K562 (cell line): ENCODE data around the gene CRY2. TPM values are rescaled to one million over a fixed set of nuclear protein-coding genes. Genes with fewer than 3 reads are reported as not detected.

Source experiments
- ATAC-seq: fragments of 200-7000 bp; cut with Tn5 transposase; 3 replicates; pipeline ENCODE4 v1.9.1; 2020; ENCODE audit warnings: moderate library complexity
- BruUV-seq: library from RNA; stranded (reverse); fragments of 400-500 nt; replicated peaks from 2 replicates; lab custom pipeline; 2021; lab: Mats Ljungman, UMichigan
- CTCF ChIA-PET: fragments of 300-600 bp; formaldehyde crosslinking; extraction: SDS; loops from one replicate; lab custom pipeline; 2021; ENCODE audit warnings: low intra/inter-chr PET ratio; lab: Yijun Ruan, JAX
- POLR2A ChIA-PET: fragments of 300-600, 350-650 bp; sonication (Branson Sonifier 250); formaldehyde crosslinking; extraction: SDS; loops from one replicate; lab custom pipeline; 2021; ENCODE audit warnings: antibody characterized with exemption, inconsistent platforms; lab: Yijun Ruan, JAX
- DNase-seq, 4 experiments: peaks; one replicate each; pipeline versions ENCODE4 v3.0.0 to v3.0.0-alpha.2; 2011 to 2018; ENCODE audit warnings: low spot score in 3 of 4, mixed read lengths in 3 of 4; ENCODE audit errors: extremely low read depth in 1 of 4
- FAIRE-seq: peaks from 2 replicates; lab custom pipeline; 2011; peaks lifted over from hg19 to GRCh38; lab: Jason Lieb, UNC
- H2AFZ ChIP-seq: 2 replicates; pipeline ENCODE4 v1.6.0; 2011; ENCODE audit warnings: low read depth, low read length, control low read depth, inconsistent platforms
- H3K27ac ChIP-seq: fragments of 200-600 bp; 3 replicates; pipeline ENCODE4 v1.8.0; 2011; ENCODE audit warnings: low read depth, mild to moderate bottlenecking, control low read depth, inconsistent platforms, low read length, moderate library complexity, mixed read lengths; ENCODE audit errors: extremely low read depth
- H3K27me3 ChIP-seq, 2 experiments: fragments of 300-600 bp in 1 of 2; 2 replicates in 1 of 2; 3 replicates in 1 of 2; pipeline versions ENCODE4 v1.6.0 to v1.8.0; 2011; ENCODE audit warnings: inconsistent platforms in 2 of 2, low read length in 2 of 2, mild to moderate bottlenecking in 1 of 2, mixed read lengths in 1 of 2, moderate library complexity in 1 of 2; ENCODE audit not compliant: control insufficient read depth in 2 of 2, insufficient read depth in 2 of 2
- H3K36me3 ChIP-seq: fragments of 300-600 bp; 3 replicates; pipeline ENCODE4 v1.8.0; 2011; ENCODE audit warnings: mild to moderate bottlenecking, low read length, inconsistent platforms; ENCODE audit not compliant: control insufficient read depth, insufficient read depth
- H3K4me1 ChIP-seq, 2 experiments: fragments of 200-600 bp in 1 of 2; replicated peaks in 1 of 2; 2 replicates in 1 of 2; 3 replicates in 1 of 2; pipeline versions ENCODE4 v1.5.1 to v1.8.0; 2011; ENCODE audit warnings: inconsistent platforms in 2 of 2, low read length in 2 of 2, mild to moderate bottlenecking in 1 of 2, mixed read lengths in 1 of 2, moderate library complexity in 1 of 2; ENCODE audit not compliant: control insufficient read depth in 2 of 2, insufficient read depth in 2 of 2
- H3K4me2 ChIP-seq: 2 replicates; pipeline ENCODE4 v1.6.1; 2011; ENCODE audit warnings: low read length, control low read depth, inconsistent platforms, mixed read lengths; ENCODE audit not compliant: insufficient read depth
- H3K4me3 ChIP-seq: fragments of 200-600 bp; sonication (generic), shearing (Covaris generic); 2 replicates; pipeline ENCODE4 v1.5.1; 2016; ENCODE audit warnings: control low read depth, inconsistent platforms
- H3K79me2 ChIP-seq: fragments of 200-600 bp; 3 replicates; pipeline ENCODE4 v1.8.0; 2011; ENCODE audit warnings: low read length, inconsistent platforms; ENCODE audit not compliant: control insufficient read depth, insufficient read depth
- H3K9ac ChIP-seq, 2 experiments: 2 replicates each; pipeline versions ENCODE4 v1.6.0 to v1.6.1; 2011; ENCODE audit warnings: low read depth in 2 of 2, low read length in 2 of 2, control low read depth in 1 of 2, inconsistent platforms in 1 of 2, mild to moderate bottlenecking in 1 of 2, mixed read lengths in 1 of 2; ENCODE audit not compliant: insufficient read depth in 1 of 2
- H3K9me1 ChIP-seq: one replicate; pipeline ENCODE4 v1.6.0; 2011; ENCODE audit warnings: inconsistent platforms, mild to moderate bottlenecking, low read length, moderate library complexity; ENCODE audit not compliant: control insufficient read depth, insufficient read depth
- H3K9me3 ChIP-seq: replicated peaks from 2 replicates; pipeline ENCODE4 v1.5.1; 2011; ENCODE audit warnings: low read depth, low read length, inconsistent platforms; ENCODE audit not compliant: control insufficient read depth, insufficient read depth
- H4K20me1 ChIP-seq: replicated peaks from 2 replicates; pipeline ENCODE4 v1.6.1; 2011; ENCODE audit warnings: low read length, inconsistent platforms, mixed read lengths; ENCODE audit not compliant: control insufficient read depth, insufficient read depth
- CCNT2 ChIP-seq: IDR thresholded peaks from 2 replicates; pipeline ENCODE4 v1.6.1; 2011; ENCODE audit warnings: borderline replicate concordance, low read depth, mild to moderate bottlenecking, moderate library complexity, mixed read lengths, low read length; ENCODE audit not compliant: insufficient read length; ENCODE audit errors: extremely low read depth
- DIDO1 ChIP-seq: fragments of 450-650 bp; IDR thresholded peaks from 2 replicates; pipeline ENCODE4 v1.6.1; 2016; ENCODE audit warnings: low read depth, missing biosample characterization, missing genetic modification characterization
- ETV5 ChIP-seq: sonication (generic); formaldehyde crosslinking; IDR thresholded peaks from 2 replicates; pipeline ENCODE4 v1.4.0; 2020; ENCODE audit warnings: low read depth, mild to moderate bottlenecking, missing genetic modification reagents
- FOXA3 ChIP-seq, 2 experiments: fragments of 450-650 bp in 1 of 2; sonication (generic) in 1 of 2; formaldehyde crosslinking; IDR thresholded peaks in 1 of 2; conservative IDR thresholded peaks in 1 of 2; 2 replicates each; pipeline versions ENCODE4 v1.4.0 to v1.8.0; 2020 to 2022; ENCODE audit warnings: mild to moderate bottlenecking in 2 of 2, missing genetic modification reagents in 1 of 2
- HNRNPL ChIP-seq: fragments of 200-400 bp; formaldehyde crosslinking; IDR thresholded peaks from 2 replicates; pipeline ENCODE4 v1.6.1; 2017; ENCODE audit warnings: low read depth, mild to moderate bottlenecking, low read length
- IFI16 ChIP-seq: fragments of 250-450 bp; sonication (Bioruptor Pico); IDR thresholded peaks from 2 replicates; pipeline ENCODE4 v2.1.2; 2022; ENCODE audit warnings: mild to moderate bottlenecking, inconsistent platforms
- KDM1A ChIP-seq, 2 experiments: fragments of 450-650 bp; IDR thresholded peaks; 2 replicates each; pipeline ENCODE4 v1.6.1; 2016; ENCODE audit warnings: mild to moderate bottlenecking in 2 of 2
- L3MBTL2 ChIP-seq: fragments of 450-650 bp; IDR thresholded peaks from 2 replicates; pipeline ENCODE4 v1.6.1; 2016; ENCODE audit warnings: mild to moderate bottlenecking, moderate library complexity
- MAX ChIP-seq: sonication (generic); formaldehyde crosslinking; IDR thresholded peaks from 2 replicates; pipeline ENCODE4 v1.9.0; 2022; ENCODE audit warnings: mild to moderate bottlenecking, missing genetic modification reagents
- NFE2L1 ChIP-seq: fragments of 450-650 bp; IDR thresholded peaks from 2 replicates; pipeline ENCODE4 v1.6.1; 2016; ENCODE audit warnings: missing genetic modification characterization, low read depth, mild to moderate bottlenecking, missing compliant biosample characterization, moderate library complexity, borderline replicate concordance
- NUFIP1 ChIP-seq: fragments of 450-650 bp; IDR thresholded peaks from 2 replicates; pipeline ENCODE4 v1.6.1; 2018; ENCODE audit not compliant: partially characterized antibody
- TEAD1 ChIP-seq, 2 experiments: fragments of 450-650 bp in 1 of 2; sonication (generic) in 1 of 2; formaldehyde crosslinking; IDR thresholded peaks; 2 replicates each; pipeline versions ENCODE4 v1.4.0 to v1.8.0; 2020 to 2022; ENCODE audit warnings: mild to moderate bottlenecking in 2 of 2, missing genetic modification reagents in 1 of 2
- ZBTB1 ChIP-seq: sonication (generic); formaldehyde crosslinking; IDR thresholded peaks from 2 replicates; pipeline ENCODE4 v1.8.1; 2023; ENCODE audit warnings: missing genetic modification reagents, low read depth, mild to moderate bottlenecking, borderline replicate concordance
- ZFX ChIP-seq: sonication (generic); formaldehyde crosslinking; IDR thresholded peaks from 2 replicates; pipeline ENCODE4 v1.8.0; 2022; ENCODE audit warnings: mild to moderate bottlenecking, missing genetic modification reagents, moderate library complexity
- WGBS: fragments of 100-300 bp; shearing (Covaris generic); methylation state at CpG from one replicate; pipeline ENCODE4 v1.1.6; 2016; ENCODE audit warnings: low coverage, mixed read lengths; ENCODE audit not compliant: insufficient coverage; ENCODE audit errors: missing lambda C conversion rate; 5-methylcytosine and 5-hydroxymethylcytosine counted together
- in situ Hi-C: fragments of 300-500 bp; cut with MboI; formaldehyde crosslinking; loops from 4 replicates; pipeline ENCODE4 v1.15.0; 2018; ENCODE audit warnings: inconsistent platforms, mixed read lengths
- intact Hi-C: fragments of 100-400 bp; cut with micrococcal nuclease; formaldehyde crosslinking; loops from 2 replicates; pipeline ENCODE4 v1.14.2; 2022
- polyA plus RNA-seq, 8 experiments: library from polyadenylated mRNA; depleted of rRNA in 4 of 8; stranded (reverse) in 5 of 8; unstranded in 3 of 8; fragments of >200 nt; fragmentation: Nextera tagmentation in 2 of 8; fragmentation: Illumina TruSeq in 1 of 8; extraction: Ambion mirVana in 2 of 8; extraction: Trizol in 1 of 8; gene quantifications; 2 replicates each; pipeline versions ENCODE4 v1.2.1 to v1.2.3, GENCODE V29; 2011 to 2014; ENCODE audit warnings: inconsistent platforms in 1 of 8, missing spikeins in 1 of 8
- total RNA-seq, 7 experiments: library from RNA; depleted of rRNA in 6 of 7; stranded (reverse); fragments of >200 nt in 6 of 7; fragmentation: Illumina TruSeq in 2 of 7; extraction: Trizol in 2 of 7; gene quantifications; 2 replicates each; pipeline versions ENCODE4 v1.2.1 to v1.2.3, GENCODE V29; 2011 to 2021; ENCODE audit warnings: low replicate concordance in 1 of 7
- TF ChIP-seq, protein P1 (sequence below): sonication (generic); formaldehyde crosslinking; IDR thresholded peaks from 2 replicates; pipeline ENCODE4 v1.8.0; 2022; ENCODE audit warnings: mild to moderate bottlenecking, missing genetic modification reagents

CRY2 gene
- total and polyA plus RNA-seq, 9 of the 15 experiments (the other 6 are each of a cell fraction or from before 2014, with no cell fraction given), result 2.3 to 23.9 (median 14.8) TPM

DNA sequence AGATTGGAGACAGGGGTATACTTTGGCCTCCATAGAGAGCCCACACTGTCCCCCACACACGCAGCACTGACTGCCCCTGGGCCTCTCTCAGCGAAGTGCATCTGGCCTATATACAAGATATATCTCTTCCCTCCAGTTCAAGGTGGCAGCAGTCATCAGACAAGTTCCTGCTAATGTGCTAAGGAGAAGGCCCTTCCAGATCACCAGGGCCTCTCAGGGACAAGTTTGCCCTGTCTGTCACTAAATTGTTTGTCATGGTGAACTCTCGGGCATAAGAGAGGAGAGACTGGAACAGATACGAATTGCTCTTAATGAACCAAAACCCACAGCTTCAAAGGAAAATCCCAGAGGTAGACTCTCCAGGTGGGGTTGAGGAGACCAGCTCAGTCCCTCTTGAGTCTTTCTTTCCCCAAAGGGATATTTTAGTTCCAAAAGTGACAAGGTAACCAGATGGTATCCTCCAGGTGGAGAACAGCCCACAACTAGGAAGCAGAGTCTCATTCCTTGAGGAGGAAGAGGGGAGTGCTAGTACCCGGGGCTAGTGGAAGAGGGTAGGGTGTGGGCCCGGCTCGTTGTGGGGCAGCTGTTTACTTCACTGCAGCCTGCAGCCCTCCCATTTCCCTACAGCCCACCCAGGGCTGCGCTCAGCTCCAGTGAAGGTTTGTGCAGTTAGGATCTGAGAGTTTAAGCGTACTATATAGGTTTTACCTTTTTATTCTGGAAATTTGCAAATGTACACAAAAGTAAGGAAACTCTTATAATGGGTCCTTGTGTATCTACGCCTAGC is 44.6 kb upstream of the CRY2 start (continued):
- TF ChIP-seq IFI16 (CRISPR knock-in tag), result no peak

DNA sequence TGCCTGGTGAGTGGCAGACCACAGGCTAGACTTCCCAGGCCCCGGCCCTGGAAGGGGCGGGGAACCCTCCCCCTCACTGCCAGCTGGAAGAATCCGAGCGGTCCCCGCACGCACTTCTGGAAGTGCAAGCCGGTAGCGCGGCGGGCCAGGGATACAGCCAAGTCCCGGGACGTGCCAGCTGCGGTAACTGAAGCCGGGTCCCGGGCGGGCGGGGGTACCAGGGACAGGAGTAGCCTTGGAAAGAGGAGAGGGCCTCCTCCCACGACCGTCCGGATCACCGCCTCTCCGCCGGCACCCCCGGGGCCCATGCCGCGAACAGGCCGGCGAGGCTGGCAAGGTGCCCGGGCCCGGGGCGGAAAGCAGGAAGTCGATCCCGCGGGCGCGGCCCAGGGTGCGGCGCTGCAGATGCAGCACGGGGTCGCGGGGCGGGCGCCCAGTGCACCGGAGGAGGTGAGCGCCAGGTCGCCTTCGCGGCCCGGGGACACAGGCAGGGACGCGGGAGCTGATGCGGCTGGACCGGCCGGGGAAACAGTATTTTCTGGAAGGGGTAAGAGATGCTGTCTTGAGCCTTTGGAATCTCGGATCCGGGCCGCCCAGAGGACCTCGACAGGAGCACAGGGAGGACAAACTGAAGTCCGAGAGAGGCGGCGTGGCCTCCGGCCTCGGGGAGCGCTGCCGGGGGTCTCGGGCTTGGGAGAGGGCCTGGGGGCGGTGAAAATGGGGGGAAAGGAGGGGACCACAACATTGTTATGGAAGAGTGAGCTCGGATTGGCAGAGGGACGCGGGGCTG is 43.1 kb upstream of the CRY2 start:
- H3K4me2 ChIP-seq, result peak overlapping the region; percentile 89
- in situ Hi-C loops (no loop called here), intact Hi-C loops (loop anchor here (10.0 kb wide), 1 partner anchor 59 kb away; no protein-coding TSS in a partner anchor)
- no peaks in the 10 kb centered on the region for H3K9me1 ChIP-seq
- no TSS peak for BruUV-seq
- H4K20me1 ChIP-seq, result peaks cover under 1% of the 10 kb centered on the region; the same call in 1 of the 2 replicates
- peaks cover 11 to 35% of the 10 kb centered on the region in 2 experiments; a peak in 4 of 5 replicates for H3K4me1 ChIP-seq
- ATAC-seq (peak; percentile 2), FAIRE-seq (no peak), DNase-seq (peak in 3 of 4 experiments; percentile 26 to 41 (median 35))
- peak overlapping the region; percentile 55 for H3K27ac ChIP-seq
- H3K27me3 ChIP-seq, result no peaks in the 10 kb centered on the region
- peak overlapping the region; percentile 98 for H2AFZ ChIP-seq
- peak overlapping the region; percentile 80 to 96 for H3K9ac ChIP-seq
- peaks cover 27% of the 10 kb centered on the region for H3K79me2 ChIP-seq
- WGBS, result 53% methylated on average over 36 of the region's 70 CpGs
- peaks cover 8% of the 10 kb centered on the region; the same call in 1 of the 3 replicates for H3K36me3 ChIP-seq
- no peaks in the 10 kb centered on the region for H3K9me3 ChIP-seq
- peak overlapping the region; percentile 84 for H3K4me3 ChIP-seq
- ChIA-PET POLR2A (no interaction called here), CTCF (no interaction called here)
- 0 out of 4 replicates have a peak, but pooled peaks of 1 of the 2 experiments have one; percentile 45 for TF ChIP-seq TEAD1 (CRISPR knock-in tag; IDR thresholded peaks at IDR 0.05)
- TF ChIP-seq ETV5 (CRISPR knock-in tag), result peak; percentile 41; the same call in 1 of the 2 replicates
- peak; percentile 50 for TF ChIP-seq ZFX (CRISPR knock-in tag)
- TF ChIP-seq NFE2L1 (tag), result no peak
- peak; percentile 23; the same call in 1 of the 2 replicates for TF ChIP-seq MAX
- TF ChIP-seq, protein P1, sequence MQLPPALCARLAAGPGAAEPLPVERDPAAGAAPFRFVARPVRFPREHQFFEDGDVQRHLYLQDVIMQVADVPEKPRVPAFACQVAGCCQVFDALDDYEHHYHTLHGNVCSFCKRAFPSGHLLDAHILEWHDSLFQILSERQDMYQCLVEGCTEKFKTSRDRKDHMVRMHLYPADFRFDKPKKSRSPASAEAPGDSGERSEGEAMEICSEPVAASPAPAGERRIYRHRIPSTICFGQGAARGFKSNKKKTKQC, result 0 out of 2 replicates have a peak, but pooled peaks have one; percentile 17
- peak; percentile 19 for TF ChIP-seq CCNT2
- no peak for TF ChIP-seq DIDO1
- TF ChIP-seq NUFIP1, result no peak
- TF ChIP-seq HNRNPL, result peak; percentile 56; the same call in 1 of the 2 replicates
- TF ChIP-seq ZBTB1 (CRISPR knock-in tag), result no peak
- TF ChIP-seq FOXA3 (CRISPR knock-in tag; conservative IDR thresholded peaks at IDR 0.05 in 1 of 2, IDR thresholded peaks at IDR 0.05 in 1 of 2), result 0 out of 4 replicates have a peak, but pooled peaks of 1 of the 2 experiments have one; percentile 31
- peak; percentile 43; the same call in 1 of the 2 replicates for TF ChIP-seq L3MBTL2
- TF ChIP-seq KDM1A (IDR thresholded peaks at IDR 0.05), result no peak
